Neural cell (in vitro differentiated cells): Measurements from ENCODE around the gene ANKRD13B.

Source experiments
- EP300 ChIP-seq: fragments of 450-650 bp; conservative IDR thresholded peaks from 2 replicates; pipeline ENCODE4 v1.6.1; 2014; ENCODE audit warnings: antibody characterized with exemption, mild to moderate bottlenecking, moderate library complexity; ENCODE audit not compliant: poor library complexity, severe bottlenecking
- EZH2 ChIP-seq: fragments of 200-600, 300-800 bp; shearing (Covaris generic), sonication (generic); IDR thresholded peaks from 2 replicates; pipeline ENCODE4 v1.6.1; 2014; ENCODE audit warnings: antibody characterized with exemption, low read length, borderline replicate concordance, mild to moderate bottlenecking; ENCODE audit not compliant: insufficient read depth, poor library complexity, severe bottlenecking
- MXI1 ChIP-seq: fragments of 450-650 bp; conservative IDR thresholded peaks from 2 replicates; pipeline ENCODE4 v1.6.1; 2014; ENCODE audit warnings: antibody characterized with exemption, mild to moderate bottlenecking; ENCODE audit not compliant: poor library complexity, severe bottlenecking
- POLR2AphosphoS5 ChIP-seq: IDR thresholded peaks from 2 replicates; pipeline ENCODE4 v1.6.1; 2012
- TAF1 ChIP-seq: IDR thresholded peaks from 2 replicates; pipeline ENCODE4 v1.6.1; 2012; ENCODE audit warnings: low read depth
- TF ChIP-seq, protein P1 (sequence below): fragments of 450-650 bp; IDR thresholded peaks from 2 replicates; pipeline ENCODE4 v1.5.1; 2014; ENCODE audit warnings: antibody characterized with exemption, mild to moderate bottlenecking, moderate library complexity; ENCODE audit not compliant: poor library complexity, severe bottlenecking
- TF ChIP-seq, protein P2 (sequence below): IDR thresholded peaks from 2 replicates; pipeline ENCODE4 v1.6.1; 2012; ENCODE audit warnings: borderline replicate concordance

DNA sequence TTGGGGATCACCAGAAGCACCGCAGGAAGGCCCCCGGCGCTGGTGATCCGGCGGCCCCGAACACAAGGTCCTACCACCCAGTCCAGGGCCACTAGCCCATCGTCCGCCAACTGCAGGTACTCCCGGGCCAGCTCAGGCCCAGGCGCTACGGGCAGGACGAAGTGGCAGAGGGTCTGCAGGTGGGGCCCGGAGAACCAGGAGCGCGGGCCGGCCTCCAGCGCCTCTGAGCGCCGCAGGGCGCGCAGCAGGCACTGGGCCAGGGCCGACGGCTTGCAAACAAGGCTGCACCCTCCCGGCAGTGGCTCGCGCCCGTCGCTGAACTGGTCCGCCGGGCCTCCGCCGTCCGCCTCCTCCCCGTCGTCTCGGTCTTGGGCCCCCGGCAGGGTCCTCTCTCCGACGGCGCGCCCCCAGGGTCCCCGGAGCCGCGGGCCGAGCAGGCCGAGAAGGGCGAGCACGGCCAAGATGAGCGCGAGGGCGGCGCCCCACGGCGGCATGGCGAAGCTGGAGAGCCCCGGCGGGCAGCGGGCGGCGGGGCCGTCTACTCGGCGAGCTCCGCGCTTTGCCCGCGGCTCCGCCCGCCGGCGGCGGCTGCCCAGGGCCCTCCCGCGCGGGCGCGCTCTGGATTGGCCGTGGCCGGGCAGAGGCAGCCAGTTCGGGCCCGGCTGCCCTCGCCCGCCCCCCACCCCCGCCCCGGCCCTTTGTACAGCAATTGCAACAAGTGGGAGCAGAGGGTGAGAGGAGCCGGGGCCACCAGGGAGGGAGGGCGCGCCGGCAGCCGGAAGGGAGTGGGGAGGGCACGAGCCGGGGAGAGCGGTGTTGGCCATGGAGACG lies 26.2 kb upstream of the ANKRD13B start, which contains the start of gene ABHD15:
- TF ChIP-seq MXI1 (no peak), EZH2 (no peak), POLR2AphosphoS5 (no peak), EP300 (no peak), TAF1 (no peak)
- TF ChIP-seq, protein P1, sequence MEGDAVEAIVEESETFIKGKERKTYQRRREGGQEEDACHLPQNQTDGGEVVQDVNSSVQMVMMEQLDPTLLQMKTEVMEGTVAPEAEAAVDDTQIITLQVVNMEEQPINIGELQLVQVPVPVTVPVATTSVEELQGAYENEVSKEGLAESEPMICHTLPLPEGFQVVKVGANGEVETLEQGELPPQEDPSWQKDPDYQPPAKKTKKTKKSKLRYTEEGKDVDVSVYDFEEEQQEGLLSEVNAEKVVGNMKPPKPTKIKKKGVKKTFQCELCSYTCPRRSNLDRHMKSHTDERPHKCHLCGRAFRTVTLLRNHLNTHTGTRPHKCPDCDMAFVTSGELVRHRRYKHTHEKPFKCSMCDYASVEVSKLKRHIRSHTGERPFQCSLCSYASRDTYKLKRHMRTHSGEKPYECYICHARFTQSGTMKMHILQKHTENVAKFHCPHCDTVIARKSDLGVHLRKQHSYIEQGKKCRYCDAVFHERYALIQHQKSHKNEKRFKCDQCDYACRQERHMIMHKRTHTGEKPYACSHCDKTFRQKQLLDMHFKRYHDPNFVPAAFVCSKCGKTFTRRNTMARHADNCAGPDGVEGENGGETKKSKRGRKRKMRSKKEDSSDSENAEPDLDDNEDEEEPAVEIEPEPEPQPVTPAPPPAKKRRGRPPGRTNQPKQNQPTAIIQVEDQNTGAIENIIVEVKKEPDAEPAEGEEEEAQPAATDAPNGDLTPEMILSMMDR = no peak
- TF ChIP-seq, protein P2, sequence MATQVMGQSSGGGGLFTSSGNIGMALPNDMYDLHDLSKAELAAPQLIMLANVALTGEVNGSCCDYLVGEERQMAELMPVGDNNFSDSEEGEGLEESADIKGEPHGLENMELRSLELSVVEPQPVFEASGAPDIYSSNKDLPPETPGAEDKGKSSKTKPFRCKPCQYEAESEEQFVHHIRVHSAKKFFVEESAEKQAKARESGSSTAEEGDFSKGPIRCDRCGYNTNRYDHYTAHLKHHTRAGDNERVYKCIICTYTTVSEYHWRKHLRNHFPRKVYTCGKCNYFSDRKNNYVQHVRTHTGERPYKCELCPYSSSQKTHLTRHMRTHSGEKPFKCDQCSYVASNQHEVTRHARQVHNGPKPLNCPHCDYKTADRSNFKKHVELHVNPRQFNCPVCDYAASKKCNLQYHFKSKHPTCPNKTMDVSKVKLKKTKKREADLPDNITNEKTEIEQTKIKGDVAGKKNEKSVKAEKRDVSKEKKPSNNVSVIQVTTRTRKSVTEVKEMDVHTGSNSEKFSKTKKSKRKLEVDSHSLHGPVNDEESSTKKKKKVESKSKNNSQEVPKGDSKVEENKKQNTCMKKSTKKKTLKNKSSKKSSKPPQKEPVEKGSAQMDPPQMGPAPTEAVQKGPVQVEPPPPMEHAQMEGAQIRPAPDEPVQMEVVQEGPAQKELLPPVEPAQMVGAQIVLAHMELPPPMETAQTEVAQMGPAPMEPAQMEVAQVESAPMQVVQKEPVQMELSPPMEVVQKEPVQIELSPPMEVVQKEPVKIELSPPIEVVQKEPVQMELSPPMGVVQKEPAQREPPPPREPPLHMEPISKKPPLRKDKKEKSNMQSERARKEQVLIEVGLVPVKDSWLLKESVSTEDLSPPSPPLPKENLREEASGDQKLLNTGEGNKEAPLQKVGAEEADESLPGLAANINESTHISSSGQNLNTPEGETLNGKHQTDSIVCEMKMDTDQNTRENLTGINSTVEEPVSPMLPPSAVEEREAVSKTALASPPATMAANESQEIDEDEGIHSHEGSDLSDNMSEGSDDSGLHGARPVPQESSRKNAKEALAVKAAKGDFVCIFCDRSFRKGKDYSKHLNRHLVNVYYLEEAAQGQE = no peak
